ENCODE results near the gene IRF4.

The IRF4 gene

DNA sequence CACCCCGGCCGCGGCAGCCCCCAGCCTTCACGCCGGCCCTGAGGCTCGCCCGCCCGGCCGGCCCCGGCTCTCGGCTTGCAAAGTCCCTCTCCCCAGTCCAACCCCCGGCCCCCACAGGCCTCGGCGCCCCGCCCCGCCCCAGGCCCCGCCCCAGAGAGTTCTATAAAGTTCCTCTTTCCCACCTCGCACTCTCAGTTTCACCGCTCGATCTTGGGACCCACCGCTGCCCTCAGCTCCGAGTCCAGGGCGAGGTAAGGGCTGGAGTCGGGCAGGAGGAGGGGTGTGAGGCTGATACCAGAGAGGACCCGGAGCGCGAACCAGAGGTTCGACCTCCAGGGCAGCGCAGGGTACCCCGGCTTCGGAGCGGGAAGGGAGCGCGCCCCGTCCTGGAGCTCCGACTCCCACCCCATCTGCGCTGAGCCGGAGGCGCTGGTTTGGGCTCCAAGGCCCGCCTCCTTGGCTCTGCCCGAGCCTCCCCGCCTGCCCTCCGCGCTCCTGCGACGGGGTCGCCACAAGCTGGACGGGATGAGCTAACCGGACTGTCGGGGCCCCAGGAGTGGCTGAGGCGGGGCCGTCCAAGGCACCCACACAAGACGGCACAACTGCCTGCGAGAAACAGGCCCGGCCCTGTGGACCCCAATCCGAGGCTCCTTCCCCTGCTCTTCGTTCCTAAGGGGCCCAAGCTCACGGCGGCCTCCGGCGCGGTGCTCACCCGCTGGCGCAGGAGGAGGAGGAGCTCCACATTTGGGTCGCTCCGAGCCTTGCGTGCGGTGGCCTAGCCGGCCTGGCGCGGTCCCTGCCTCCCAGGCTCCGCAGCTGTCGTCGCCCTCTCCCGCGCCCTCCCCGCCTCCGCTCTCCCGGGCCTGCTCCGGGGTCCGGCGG is at the start of gene IRF4:
Gene IRF4 (plus strand): TSS at position 194 of the 882 bp plus-strand sequence. CDS start 1,401 bp downstream, outside the sequence.
- peak; percentile 61 for DNase-seq (ENCODE audit: low spot score)

GRCh38 chr6:341914-342831 is 49.4 kb upstream of the IRF4 start:
- no peak for DNase-seq (ENCODE audit: low spot score)

DNA sequence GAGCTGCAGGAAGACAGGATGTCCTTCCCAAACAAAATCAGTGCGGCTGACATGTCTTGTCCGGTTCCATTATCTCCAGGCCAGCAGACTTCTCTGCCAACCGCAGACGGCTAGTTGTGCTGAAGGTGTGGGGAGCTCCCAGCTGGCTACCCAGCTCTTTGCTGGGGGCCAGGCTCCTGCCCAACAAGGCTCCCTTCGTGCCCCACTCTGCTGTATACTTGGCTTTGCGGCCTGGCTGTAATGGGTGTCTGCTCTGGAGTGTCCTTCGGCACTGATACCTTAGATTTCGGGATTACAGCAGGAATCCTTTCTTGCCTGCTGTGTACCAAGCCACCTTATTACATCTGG is 48.7 kb upstream of the IRF4 start:
- no peak for DNase-seq (ENCODE audit: low spot score)

- DNase-seq (ENCODE audit: low spot score) = no peak
Measured at GRCh38 chr6:343226-343935, 48.2 kb upstream of the IRF4 start.

GRCh38 chr6:343960-344815 is 47.4 kb upstream of the IRF4 start:
- no peak for DNase-seq (ENCODE audit: low spot score)

GRCh38 chr6:344816-345340 is 46.7 kb upstream of the IRF4 start:
- no peak for DNase-seq (ENCODE audit: low spot score)

DNA sequence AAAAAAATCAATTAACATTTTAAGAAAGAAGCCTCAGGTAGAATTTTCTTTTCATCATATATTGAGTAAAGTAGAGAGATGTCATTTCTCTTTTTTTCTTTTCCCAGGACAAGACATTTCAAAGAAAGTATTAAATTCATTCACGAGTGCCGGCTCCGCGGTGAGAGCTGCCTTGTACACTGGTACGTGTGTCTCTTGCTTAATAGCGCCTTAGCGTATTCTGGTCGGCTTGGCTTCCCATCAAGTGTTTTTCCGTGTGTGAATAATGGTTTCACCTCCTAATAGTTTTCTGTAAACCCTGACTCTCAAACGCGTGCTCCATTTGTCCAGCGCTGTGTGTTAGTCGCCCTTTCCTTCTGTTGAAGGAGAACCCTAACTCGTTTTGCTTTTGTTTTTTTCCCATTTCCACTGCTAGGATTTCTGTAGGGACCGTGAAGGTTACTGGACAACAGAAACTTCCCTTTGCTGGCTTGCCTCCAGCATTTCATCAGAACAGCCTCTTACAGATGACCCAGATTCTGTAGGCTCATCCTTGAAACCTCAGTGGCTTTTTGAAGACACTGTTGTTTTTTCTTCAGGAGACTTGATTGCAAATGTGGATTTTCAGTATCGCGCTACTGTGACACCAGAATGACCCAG is 45.7 kb upstream of the IRF4 start:
- no peak for DNase-seq (ENCODE audit: low spot score)

GRCh38 chr6:346386-347030 is 45.0 kb upstream of the IRF4 start:
- DNase-seq (ENCODE audit: low spot score) = no peak

DNA sequence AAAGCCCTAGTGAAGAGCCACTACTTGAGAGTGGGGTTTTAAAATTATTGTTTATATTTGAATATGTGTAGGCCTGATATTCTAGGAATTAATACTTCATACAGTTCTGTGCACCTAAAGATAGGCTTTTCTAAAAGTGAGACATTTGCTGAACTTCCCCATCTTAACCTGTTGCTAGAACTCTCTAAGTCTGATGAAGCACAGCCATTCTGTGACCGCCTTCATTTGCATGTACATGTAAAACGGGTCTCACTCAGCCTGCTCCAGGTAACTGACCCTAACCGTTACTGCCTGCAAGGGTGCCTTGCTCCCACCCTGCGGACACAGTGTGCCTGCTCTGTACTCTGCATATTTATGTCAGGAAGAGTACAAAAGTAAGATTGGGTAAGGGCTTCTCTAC is 44.3 kb upstream of the IRF4 start:
- DNase-seq (ENCODE audit: low spot score) = peak; percentile 68

DNA sequence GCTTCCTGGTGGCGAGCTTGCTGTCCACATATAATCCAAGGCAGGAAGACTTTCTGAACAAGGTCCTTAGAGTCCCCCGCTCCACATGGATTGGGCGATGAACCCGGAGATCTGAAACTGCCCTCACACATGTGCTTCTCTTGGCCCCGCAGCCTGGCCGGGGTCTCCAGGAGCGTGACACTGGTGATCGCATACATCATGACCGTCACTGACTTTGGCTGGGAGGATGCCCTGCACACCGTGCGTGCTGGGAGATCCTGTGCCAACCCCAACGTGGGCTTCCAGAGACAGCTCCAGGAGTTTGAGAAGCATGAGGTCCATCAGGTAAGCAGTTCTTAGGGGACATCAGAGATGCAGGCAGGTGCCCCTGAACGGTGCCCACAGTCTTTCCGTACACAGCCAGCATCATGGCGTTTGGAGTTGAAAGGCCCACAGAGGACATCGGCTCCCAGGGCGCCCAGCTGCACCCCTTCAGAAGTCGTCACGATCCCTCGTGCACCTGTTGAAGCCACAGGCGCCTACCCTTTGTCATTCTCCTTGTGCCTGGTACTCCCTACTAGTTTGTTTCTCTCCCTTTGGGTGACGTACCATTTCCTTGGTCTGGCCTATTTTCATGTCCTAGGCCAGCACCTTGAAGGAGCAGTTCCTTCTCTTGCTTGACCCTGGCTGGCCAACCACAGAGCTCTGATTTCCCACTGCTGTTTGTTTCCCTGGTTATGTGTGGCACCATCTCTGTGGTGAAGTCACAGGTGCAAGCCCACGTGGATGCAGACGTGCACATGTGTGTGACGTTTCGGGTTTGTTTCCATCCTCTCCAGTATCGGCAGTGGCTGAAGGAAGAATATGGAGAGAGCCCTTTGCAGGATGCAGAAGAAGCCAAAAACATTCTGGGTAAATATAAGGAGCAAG is 43.3 kb upstream of the IRF4 start:
- no peak for DNase-seq (ENCODE audit: low spot score)

- no peak for DNase-seq (ENCODE audit: low spot score)
Measured at GRCh38 chr6:348860-349396, 42.6 kb upstream of the IRF4 start.

GRCh38 chr6:349491-349921 is 42.0 kb upstream of the IRF4 start:
- DNase-seq (ENCODE audit: low spot score) = no peak

DNA sequence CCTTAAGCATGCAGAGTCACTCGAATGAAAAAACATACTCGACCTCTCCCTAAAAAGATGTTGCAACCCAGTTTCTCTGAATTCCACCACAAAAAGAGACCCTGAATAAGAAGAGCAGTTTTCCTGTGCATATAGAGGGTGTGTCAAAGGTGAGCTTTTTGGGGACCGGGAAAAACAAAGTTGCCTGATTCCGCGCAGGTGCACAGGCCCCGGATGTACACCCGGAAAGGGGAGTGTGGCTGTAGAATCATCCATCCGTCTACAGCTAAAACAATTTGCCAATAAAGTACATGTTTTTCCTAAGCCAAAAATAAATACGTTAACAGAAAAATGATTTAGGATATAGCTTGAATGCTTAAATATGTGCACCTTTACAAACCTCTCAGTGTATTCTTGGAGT is 41.2 kb upstream of the IRF4 start:
- no peak for DNase-seq (ENCODE audit: low spot score)

GRCh38 chr6:351011-351866 is 40.3 kb upstream of the IRF4 start:
- DNase-seq (ENCODE audit: low spot score) = no peak

- DNase-seq (ENCODE audit: low spot score) = peak; percentile 56
Measured at GRCh38 chr6:351867-352289, 39.7 kb upstream of the IRF4 start.

- DNase-seq (ENCODE audit: low spot score) = no peak
Measured at GRCh38 chr6:352474-352873, 39.1 kb upstream of the IRF4 start.

GRCh38 chr6:352896-353470 is 38.6 kb upstream of the IRF4 start:
- no peak for DNase-seq (ENCODE audit: low spot score)
